Neural progenitor cell (in vitro differentiated cells): ENCODE data around the gene SLC39A6. TPM values are rescaled to one million over a fixed set of nuclear protein-coding genes. Genes with fewer than 3 reads are reported as not detected.
A peak's percentile ranks its signal among the peaks of the same experiment; 100 is the strongest.

Source experiments
- DNase-seq: peaks from one replicate; pipeline ENCODE4 v3.0.0-alpha.2; 2016; ENCODE audit warnings: low spot score
- H2AFZ ChIP-seq: fragments of 200-600 bp; sonication (generic); replicated peaks from 2 replicates; pipeline ENCODE4 v1.6.1; 2016; ENCODE audit warnings: antibody characterized with exemption
- H3F3A ChIP-seq: fragments of 200-600 bp; sonication (generic); 2 replicates; pipeline ENCODE4 v1.6.1; 2016; ENCODE audit warnings: antibody characterized with exemption, low read depth
- H3K27ac ChIP-seq: fragments of 200-600 bp; sonication (generic); 2 replicates; pipeline ENCODE4 v1.5.1; 2016; ENCODE audit warnings: mild to moderate bottlenecking
- H3K27me3 ChIP-seq: fragments of 200-600 bp; sonication (generic); 2 replicates; pipeline ENCODE4 v1.6.1; 2016; ENCODE audit warnings: mild to moderate bottlenecking, moderate library complexity
- H3K36me3 ChIP-seq: fragments of 200-600 bp; sonication (generic); 2 replicates; pipeline ENCODE4 v1.5.1; 2016
- H3K4me1 ChIP-seq: fragments of 200-600 bp; sonication (generic); 2 replicates; pipeline ENCODE4 v1.6.1; 2016; ENCODE audit warnings: mixed run types
- H3K4me2 ChIP-seq: fragments of 200-600 bp; sonication (generic); 2 replicates; pipeline ENCODE4 v1.6.1; 2016
- H3K4me3 ChIP-seq: fragments of 200-600 bp; sonication (generic); 2 replicates; pipeline ENCODE4 v1.5.1; 2016
- H3K79me2 ChIP-seq: fragments of 200-600 bp; sonication (generic); 2 replicates; pipeline ENCODE4 v1.6.1; 2016; ENCODE audit warnings: low read depth
- H3K9ac ChIP-seq: fragments of 200-600 bp; sonication (generic); 2 replicates; pipeline ENCODE4 v1.6.1; 2016
- H3K9me3 ChIP-seq: fragments of 200-600 bp; sonication (generic); 2 replicates; pipeline ENCODE4 v1.5.1; 2016; ENCODE audit warnings: low read depth
- H4K20me1 ChIP-seq: fragments of 200-600 bp; sonication (generic); 2 replicates; pipeline ENCODE4 v1.6.1; 2016; ENCODE audit warnings: low read depth
- H3K27ac Mint-ChIP-seq: 3 replicates; pipeline ENCODE4 v1.8.0; 2021; ENCODE audit warnings: mixed read lengths
- H3K27me3 Mint-ChIP-seq: 2 replicates; pipeline ENCODE4 v1.8.0; 2022; ENCODE audit warnings: low read depth, mild to moderate bottlenecking, inconsistent platforms, moderate library complexity, mixed read lengths; ENCODE audit not compliant: insufficient read depth
- H3K36me3 Mint-ChIP-seq: 3 replicates; pipeline ENCODE4 v1.8.0; 2021; ENCODE audit warnings: mixed read lengths
- H3K4me1 Mint-ChIP-seq: 3 replicates; pipeline ENCODE4 v1.8.0; 2021; ENCODE audit warnings: mixed read lengths
- H3K4me3 Mint-ChIP-seq: 3 replicates; pipeline ENCODE4 v1.8.0; 2021; ENCODE audit warnings: mild to moderate bottlenecking, moderate library complexity, mixed read lengths
- H3K9me3 Mint-ChIP-seq: 3 replicates; pipeline ENCODE4 v1.8.0; 2020; ENCODE audit warnings: mixed read lengths
- EZH2 ChIP-seq: fragments of 200-600 bp; sonication (generic); IDR thresholded peaks from 2 replicates; pipeline ENCODE4 v1.6.1; 2017; ENCODE audit warnings: antibody characterized with exemption, mild to moderate bottlenecking, moderate library complexity
- EZH2phosphoT487 ChIP-seq: fragments of 200-600 bp; sonication (generic); IDR thresholded peaks from 2 replicates; pipeline ENCODE4 v1.6.1; 2017; ENCODE audit warnings: antibody characterized with exemption
- total RNA-seq: library from RNA; depleted of rRNA; stranded (reverse); fragments of >200 nt; gene quantifications from 2 replicates; pipeline ENCODE4 v1.2.3, GENCODE V29; 2015; ENCODE audit warnings: low replicate concordance
- TF ChIP-seq, protein P1 (sequence below): fragments of 200-600 bp; sonication (generic); IDR thresholded peaks from 2 replicates; pipeline ENCODE4 v1.5.1; 2017; ENCODE audit warnings: antibody characterized with exemption, mild to moderate bottlenecking

Gene SLC39A6
- total RNA-seq, 1 donor from 2014 or later = 92.5 TPM

DNA sequence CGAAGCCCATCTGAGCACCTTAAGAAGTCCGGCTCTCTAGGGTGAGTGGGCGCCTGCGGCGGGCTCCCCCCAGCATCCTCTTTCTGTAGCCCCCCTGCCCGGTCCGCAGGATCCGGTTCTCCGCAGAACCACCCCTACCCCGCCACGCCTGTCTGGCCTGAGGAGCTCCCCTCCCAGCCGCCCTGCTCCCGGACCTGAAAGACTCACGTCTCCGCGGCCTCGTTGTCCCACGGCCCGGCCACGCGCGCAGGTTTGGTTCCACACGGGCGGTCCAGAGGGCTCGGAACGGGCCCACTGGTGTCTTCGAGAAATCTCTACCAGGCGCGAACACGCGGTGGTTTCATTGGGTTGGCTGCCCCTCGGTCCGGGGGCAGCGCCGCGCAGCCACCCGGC lies 237 bp downstream of the SLC39A6 start:
- Mint-ChIP-seq H3K27me3 (no peaks in the 10 kb centered on the region), H3K4me3 (peak overlapping the region; percentile 91), H3K36me3 (peaks cover 16% of the 10 kb centered on the region), H3K27ac (no peak overlapping the region), H3K9me3 (no peaks in the 10 kb centered on the region), H3K4me1 (peaks cover 26% of the 10 kb centered on the region)
- Histone ChIP-seq H2AFZ (peak overlapping the region; percentile 95), H3K4me3 (peak overlapping the region; percentile 76), H3K9ac (peak overlapping the region; percentile 56), H3K27ac (no peak overlapping the region), H3K4me2 (peak overlapping the region; percentile 90), H3K79me2 (peaks cover 74% of the 10 kb centered on the region), H3K9me3 (no peaks in the 10 kb centered on the region), H3F3A (peaks cover 8% of the 10 kb centered on the region), H3K4me1 (peaks cover 5% of the 10 kb centered on the region), H4K20me1 (peaks cover 61% of the 10 kb centered on the region), H3K27me3 (no peaks in the 10 kb centered on the region), H3K36me3 (no peaks in the 10 kb centered on the region)
- no peak for DNase-seq
- TF ChIP-seq EZH2phosphoT487 = no peak
- no peak for TF ChIP-seq EZH2
- TF ChIP-seq, protein P1, sequence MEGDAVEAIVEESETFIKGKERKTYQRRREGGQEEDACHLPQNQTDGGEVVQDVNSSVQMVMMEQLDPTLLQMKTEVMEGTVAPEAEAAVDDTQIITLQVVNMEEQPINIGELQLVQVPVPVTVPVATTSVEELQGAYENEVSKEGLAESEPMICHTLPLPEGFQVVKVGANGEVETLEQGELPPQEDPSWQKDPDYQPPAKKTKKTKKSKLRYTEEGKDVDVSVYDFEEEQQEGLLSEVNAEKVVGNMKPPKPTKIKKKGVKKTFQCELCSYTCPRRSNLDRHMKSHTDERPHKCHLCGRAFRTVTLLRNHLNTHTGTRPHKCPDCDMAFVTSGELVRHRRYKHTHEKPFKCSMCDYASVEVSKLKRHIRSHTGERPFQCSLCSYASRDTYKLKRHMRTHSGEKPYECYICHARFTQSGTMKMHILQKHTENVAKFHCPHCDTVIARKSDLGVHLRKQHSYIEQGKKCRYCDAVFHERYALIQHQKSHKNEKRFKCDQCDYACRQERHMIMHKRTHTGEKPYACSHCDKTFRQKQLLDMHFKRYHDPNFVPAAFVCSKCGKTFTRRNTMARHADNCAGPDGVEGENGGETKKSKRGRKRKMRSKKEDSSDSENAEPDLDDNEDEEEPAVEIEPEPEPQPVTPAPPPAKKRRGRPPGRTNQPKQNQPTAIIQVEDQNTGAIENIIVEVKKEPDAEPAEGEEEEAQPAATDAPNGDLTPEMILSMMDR = no peak

DNA sequence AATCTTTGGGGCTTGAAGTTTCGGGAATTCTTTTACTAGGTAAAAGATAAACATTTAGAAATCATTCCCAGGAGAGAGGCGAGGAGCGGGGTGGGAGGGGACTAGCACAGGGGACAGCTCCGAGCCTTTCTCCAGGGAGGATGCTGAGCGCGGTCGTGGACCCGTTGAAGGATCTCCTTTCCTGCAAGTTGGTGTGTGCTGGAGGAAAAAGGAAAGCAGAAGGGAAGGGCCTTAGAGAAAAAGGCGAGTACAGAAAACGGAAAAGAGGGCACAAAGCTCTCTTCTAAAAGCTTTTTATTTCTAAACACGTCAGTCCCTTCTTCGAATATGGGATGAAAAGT lies 640 bp downstream of the SLC39A6 start:
- H3K4me3 Mint-ChIP-seq = peak overlapping the region; percentile 91
- H3K9me3 Mint-ChIP-seq = no peaks in the 10 kb centered on the region
- H3K9ac ChIP-seq = peak overlapping the region; percentile 56
- H3K4me1 ChIP-seq = peaks cover 5% of the 10 kb centered on the region
- DNase-seq = peak; percentile 55
- no peaks in the 10 kb centered on the region for H3K27me3 Mint-ChIP-seq
- no peaks in the 10 kb centered on the region for H3K36me3 ChIP-seq
- no peaks in the 10 kb centered on the region for H3K27me3 ChIP-seq
- TF ChIP-seq EZH2 = no peak
- TF ChIP-seq, protein P1 = no peak
- TF ChIP-seq EZH2phosphoT487 = no peak
- no peak overlapping the region for H3K27ac ChIP-seq
- H3K4me3 ChIP-seq = peak overlapping the region; percentile 76
- H4K20me1 ChIP-seq = peaks cover 57% of the 10 kb centered on the region
- peaks cover 8% of the 10 kb centered on the region for H3F3A ChIP-seq
- H3K27ac Mint-ChIP-seq = no peak overlapping the region
- peak overlapping the region; percentile 90 for H3K4me2 ChIP-seq
- H3K79me2 ChIP-seq = peaks cover 70% of the 10 kb centered on the region
- peaks cover 16% of the 10 kb centered on the region for H3K36me3 Mint-ChIP-seq
- no peaks in the 10 kb centered on the region for H3K9me3 ChIP-seq
- H3K4me1 Mint-ChIP-seq = peaks cover 26% of the 10 kb centered on the region
- peak overlapping the region; percentile 95 for H2AFZ ChIP-seq

DNA sequence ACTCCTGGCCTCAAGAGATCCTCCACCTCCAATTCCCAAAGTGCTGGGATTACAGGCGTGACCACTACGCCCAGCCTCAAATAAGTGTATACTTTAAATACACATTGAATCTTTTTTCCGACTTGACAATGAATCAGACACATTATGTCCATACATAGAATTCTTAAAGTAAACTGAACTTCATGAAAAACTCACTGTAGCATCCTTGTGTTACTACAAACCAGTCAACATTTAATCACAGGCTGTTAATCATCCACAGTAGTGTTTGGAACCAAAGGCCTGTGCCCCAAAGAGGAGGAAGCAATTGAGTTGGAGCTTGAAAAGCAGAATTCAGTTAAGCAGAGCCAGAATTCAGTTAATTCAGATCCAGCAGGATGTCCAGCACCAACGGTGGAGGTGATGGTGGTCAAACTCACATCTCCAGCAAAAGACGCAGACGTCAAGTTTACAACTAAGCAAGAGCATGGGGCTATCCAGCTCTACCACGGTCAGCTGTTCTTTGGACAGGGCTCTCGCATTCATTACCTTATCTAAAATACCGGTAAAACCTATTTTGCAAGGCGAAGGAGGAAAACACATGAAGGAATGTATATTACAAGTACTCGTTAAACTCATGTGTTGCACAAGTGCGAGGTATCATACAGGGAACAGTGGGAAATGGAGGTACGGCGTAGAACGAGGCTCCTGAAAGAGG lies 1.2 kb downstream of the SLC39A6 start:
- Histone ChIP-seq H3K27ac (no peak overlapping the region), H3K4me2 (peak overlapping the region; percentile 90), H3K9ac (peak overlapping the region; percentile 56), H3K27me3 (no peaks in the 10 kb centered on the region), H2AFZ (peak overlapping the region; percentile 95), H3K4me1 (peaks cover 5% of the 10 kb centered on the region), H3K79me2 (peaks cover 65% of the 10 kb centered on the region), H3K4me3 (peak overlapping the region; percentile 76), H3F3A (peaks cover 3% of the 10 kb centered on the region), H3K9me3 (no peaks in the 10 kb centered on the region), H4K20me1 (peaks cover 53% of the 10 kb centered on the region), H3K36me3 (peaks cover 4% of the 10 kb centered on the region)
- Mint-ChIP-seq H3K36me3 (peaks cover 18% of the 10 kb centered on the region), H3K9me3 (no peaks in the 10 kb centered on the region), H3K27ac (no peak overlapping the region), H3K4me1 (peaks cover 26% of the 10 kb centered on the region), H3K4me3 (peak overlapping the region; percentile 91), H3K27me3 (no peaks in the 10 kb centered on the region)
- no peak for DNase-seq
- TF ChIP-seq EZH2phosphoT487 = no peak
- TF ChIP-seq EZH2 = no peak
- TF ChIP-seq, protein P1 = no peak
